Left cardiac atrium (tissue), 4 donors: Measurements from ENCODE around the gene HSF2BP. TPM values are rescaled to one million over a fixed set of nuclear protein-coding genes. Genes with fewer than 3 reads are reported as not detected.
"Not testable (repeated sequence)": the region's sequence is repeated elsewhere in the genome, so short reads cannot be mapped to it uniquely, and the experiment has no call there.

Source experiments
- ATAC-seq, 2 donors: fragments of 200-7000 bp; cut with Tn5 transposase; one replicate each; pipeline ENCODE4 v1.9.1; 2020; ENCODE audit warnings: mild to moderate bottlenecking in 2 of 2, moderate library complexity in 2 of 2
- DNase-seq: peaks from one replicate; pipeline ENCODE4 v3.0.0-alpha.2; 2020
- intact Hi-C, 2 donors: fragments of 100-400 bp; cut with DNase I; formaldehyde crosslinking; loops; one replicate each; pipeline versions ENCODE4 v1.14.1 to v1.15.1; 2022 to 2023
- microRNA-seq, 2 donors: library from miRNA; unstranded; fragments of <30 nt; microRNA quantifications; one replicate each; pipeline ENCODE4 v1.2.0, GENCODE V29; 2020
- total RNA-seq, 2 donors: library from RNA; stranded (reverse); fragmentation: NEBNext Ultra II Directional; extraction: Animal tissue kit (Norgen Biotek cat#: 25700); gene quantifications; one replicate each; pipeline ENCODE4 v1.2.1, GENCODE V29; 2021
- donor health status: DM: no; HTN: yes; CAD: no.
- donor health status: DM: no; HTN: yes; CAD: no; lungs with severe emphysema.
- donor health status: DM: yes; HTN: yes; CAD: no.
- donor health status: Dilated cardiomyopathy.

The HSF2BP gene
- total RNA-seq, 2 donors from 2014 or later: 0.68 TPM; not detected in 1

DNA sequence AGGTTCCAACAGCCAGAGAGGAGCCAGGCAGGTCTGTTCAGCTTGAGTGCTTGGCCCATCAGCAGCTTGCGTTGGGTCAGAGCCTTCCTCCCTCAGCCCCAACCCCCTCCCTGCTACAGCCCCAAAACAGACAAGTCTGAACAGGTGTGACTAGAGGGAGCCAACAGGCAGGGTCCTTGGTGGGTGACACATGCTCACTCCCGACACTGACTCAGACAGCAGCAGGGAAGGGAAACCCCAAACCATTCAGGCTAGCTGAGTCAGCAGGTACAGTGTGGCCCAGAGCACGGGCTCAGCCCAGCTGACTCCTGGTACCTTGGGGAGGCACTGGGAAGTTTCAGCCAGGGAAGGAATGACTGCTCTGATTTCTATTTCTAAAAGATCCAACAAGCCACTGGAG, 148.6 kb downstream of the HSF2BP start:
- DNase-seq, intact Hi-C loops: not testable (repeated sequence)
- peak; percentile 81 to 83 for ATAC-seq

DNA sequence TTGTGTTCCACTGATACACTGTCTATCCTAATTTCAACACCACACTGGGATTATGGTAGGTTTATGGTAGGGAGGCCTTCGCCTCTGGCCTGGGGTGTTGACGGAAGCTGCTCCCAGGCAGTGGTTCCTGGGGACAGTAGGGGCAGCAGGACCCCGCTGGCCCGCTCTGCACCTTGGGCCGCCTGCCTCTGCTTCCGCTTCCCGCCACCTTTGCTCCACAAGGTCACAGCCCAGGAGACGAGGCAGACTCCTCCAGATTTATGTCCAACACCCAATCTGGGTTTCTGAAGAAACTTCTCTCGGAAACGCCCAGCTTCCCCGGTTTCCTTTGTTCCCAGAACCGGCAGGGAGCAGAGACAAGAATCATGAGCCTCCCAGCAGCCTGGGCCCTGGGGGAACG, 155.4 kb downstream of the HSF2BP start:
- intact Hi-C loops, DNase-seq: not testable (repeated sequence)

DNA sequence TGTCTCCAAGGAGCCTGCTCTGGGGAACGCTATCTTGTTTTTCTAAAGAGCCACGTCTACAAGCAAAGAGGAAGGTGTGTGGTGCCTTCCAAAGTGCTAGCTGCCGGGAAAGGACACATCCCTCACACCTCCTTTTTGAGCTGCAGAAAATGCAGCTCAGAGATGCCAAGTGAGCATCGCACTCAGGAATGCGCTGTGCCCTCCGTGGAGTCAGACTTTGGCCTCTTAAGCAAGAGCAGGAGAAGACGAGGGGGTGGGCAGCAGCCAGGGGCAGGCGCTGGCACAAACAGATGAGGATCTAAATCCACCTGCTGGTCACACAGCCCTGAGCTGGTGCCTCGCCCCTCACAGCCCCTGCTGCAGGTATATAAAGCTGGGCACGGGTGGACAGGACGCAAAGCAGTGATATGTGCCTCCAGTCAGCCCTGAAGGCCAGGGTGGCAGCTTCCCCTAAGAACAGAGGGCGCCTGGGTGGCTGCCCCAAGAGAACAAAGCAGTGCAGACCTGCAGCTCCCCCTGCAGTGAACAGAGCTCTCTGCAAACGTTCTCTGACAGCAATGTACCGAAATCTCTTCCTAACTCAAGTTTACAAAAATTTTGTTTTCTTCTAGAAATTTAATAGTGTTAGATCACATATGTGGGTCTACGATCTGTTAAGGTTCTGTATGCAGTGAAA, 156.1 kb downstream of the HSF2BP start:
- DNase-seq, intact Hi-C loops: not testable (repeated sequence)
- peak in 1 of 2 donors; percentile 65 for ATAC-seq

More for the DNA sequence above, 155.4 kb downstream of the HSF2BP start:
- not testable (repeated sequence) for ATAC-seq

DNA sequence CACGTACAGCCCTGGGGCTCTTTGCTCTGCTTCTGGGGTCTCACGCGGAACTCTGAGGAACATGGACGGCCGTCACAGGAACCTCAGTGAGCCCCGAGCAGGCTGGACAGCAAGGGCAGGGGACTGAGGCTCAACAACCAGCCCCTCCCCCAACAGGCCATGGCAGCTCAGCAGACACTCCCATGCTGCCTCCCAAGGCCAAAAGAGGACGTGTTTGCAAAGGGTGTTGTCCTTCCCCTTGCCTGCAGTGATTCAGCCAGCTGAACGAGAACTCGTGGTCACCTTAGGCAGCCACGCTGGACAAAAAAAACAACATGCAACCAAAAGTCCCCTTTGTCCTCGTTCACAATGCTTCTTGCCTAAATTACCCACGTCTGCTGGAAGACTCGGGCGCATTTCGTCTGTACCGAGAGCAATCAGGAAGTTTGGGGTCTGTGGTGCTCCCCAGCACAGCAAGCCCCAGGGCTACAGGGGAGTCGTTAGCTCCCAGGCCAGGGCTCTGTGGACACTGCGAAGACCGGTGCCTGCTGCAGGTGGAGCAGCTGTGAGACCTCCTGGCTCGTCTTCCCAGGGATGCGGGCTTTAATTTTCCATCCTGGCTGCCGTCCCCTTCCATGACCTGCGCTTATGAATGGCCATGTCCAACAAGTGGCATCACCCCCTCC, 156.7 kb downstream of the HSF2BP start:
- peak; percentile 77 to 85 for ATAC-seq
- DNase-seq, intact Hi-C loops: not testable (repeated sequence)

DNA sequence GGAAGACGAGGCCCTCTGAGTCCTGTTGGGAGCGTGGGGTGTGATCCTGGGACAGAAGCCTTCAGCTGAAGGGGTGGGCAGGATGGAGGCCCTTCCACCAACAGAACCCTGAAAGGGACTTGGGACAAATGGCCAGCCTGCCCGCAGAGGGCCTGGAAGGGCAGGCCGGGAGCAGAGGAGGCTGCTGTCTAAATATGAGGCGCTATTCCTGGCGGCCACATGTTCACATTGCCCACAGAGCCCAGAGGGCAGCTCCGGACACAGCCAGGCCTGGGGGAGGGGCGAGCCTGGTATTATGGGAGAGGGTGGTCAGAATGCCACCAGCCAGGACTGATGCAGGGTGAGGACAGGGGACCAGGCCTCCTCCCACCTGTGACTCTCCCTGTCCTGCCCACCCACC, 160.4 kb downstream of the HSF2BP start:
- DNase-seq, ATAC-seq, intact Hi-C loops: not testable (repeated sequence)

DNA sequence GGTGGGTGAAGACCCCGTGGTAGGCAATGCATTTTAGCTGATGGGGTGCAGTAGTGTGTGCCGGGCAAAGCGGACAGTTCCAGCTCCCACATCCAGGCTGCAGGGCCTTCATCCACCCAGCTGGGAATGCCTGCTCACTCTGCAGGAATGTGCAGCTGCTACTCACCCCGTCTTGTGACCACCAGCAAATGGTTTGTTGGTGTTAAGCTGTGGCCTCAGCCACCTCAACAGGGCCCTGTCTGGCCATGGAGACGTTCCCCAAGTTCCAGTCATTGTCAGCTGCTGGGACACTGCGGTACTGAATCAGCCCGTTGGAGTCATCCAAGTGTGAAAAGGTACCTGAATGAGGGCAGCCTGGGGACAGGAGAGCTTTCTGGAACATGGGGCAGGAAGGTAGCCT, 161.2 kb downstream of the HSF2BP start:
- peak in 1 of 2 donors; percentile 46 for ATAC-seq
- intact Hi-C loops, DNase-seq: not testable (repeated sequence)

DNA sequence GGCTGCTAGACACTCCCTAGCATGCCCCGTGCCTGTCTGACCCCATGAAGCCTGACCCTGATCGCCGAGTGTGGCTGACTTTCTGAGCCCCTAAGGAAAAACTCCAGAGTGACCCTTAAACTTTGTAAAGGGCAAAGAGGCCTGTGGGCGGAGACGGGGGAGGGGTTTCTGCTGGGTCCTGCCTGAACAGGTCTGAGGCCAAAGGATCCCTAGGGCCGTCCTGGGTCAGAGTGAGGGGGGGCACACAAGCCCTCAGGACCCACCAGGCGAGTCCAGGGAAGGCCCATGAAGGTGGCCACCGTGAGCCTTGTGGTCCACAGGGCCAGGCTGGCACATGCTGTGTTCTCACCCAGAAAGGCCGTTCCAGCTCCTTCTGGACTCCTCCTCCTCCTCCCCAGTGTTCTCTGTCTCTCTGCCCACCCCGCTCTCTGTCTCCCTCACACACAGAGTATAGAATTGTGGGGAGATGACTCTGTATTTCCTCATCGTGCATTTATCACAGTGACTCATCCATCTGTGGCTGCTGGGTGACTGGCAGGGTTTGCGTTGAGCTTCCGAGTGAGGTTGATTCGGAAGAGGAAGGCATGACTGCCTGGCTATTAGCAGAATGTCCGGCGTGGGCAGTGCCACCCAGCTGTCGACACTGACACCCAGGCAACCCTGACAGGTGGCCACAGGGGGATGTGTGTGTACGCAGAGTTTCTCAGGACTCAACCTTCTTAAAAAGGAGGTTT, 164.8 kb downstream of the HSF2BP start:
- DNase-seq, intact Hi-C loops: not testable (repeated sequence)
- peak; percentile 61 to 89 for ATAC-seq

DNA sequence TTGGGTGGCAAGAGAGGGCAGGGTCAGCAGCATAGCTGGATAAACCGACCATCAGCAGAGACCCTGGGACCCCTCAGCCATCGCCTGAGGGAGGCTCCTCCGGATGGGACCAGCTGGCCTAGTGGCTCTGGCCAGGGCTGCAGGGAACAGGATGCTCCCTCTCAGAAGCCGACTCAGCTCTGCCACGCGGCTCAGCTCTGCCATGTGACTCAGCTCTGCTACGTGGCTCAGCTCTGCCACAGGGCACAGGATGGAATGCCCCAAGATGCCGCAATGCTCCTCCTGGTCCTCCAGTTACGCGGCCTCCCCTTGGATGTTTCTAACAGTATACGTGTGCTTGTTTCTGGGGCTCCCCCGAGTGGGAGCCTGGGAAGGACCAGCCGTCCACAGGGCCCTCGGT, 165.8 kb downstream of the HSF2BP start:
- ATAC-seq: peak in 1 of 2 donors; percentile 27
- intact Hi-C loops, DNase-seq: not testable (repeated sequence)

DNA sequence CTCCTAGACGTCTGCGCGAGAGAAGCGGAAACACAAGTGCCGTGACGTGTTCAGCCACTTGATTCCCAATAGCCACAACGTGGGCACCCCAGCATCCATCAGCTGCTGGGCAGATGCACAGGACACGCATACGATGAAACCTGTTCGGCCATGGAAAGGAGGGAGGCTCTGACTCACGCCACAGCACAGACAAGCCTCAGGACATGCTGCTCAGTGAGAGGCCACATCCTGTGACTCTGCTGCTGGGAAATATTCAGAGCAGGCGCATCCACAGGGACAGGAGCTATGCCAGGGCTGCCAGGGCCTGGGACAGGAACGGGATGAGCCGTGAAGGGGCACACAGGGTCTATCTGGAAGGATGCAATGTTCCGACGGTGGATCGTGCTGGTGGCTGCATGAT, 171.1 kb downstream of the HSF2BP start:
- DNase-seq, intact Hi-C loops, ATAC-seq: not testable (repeated sequence)

DNA sequence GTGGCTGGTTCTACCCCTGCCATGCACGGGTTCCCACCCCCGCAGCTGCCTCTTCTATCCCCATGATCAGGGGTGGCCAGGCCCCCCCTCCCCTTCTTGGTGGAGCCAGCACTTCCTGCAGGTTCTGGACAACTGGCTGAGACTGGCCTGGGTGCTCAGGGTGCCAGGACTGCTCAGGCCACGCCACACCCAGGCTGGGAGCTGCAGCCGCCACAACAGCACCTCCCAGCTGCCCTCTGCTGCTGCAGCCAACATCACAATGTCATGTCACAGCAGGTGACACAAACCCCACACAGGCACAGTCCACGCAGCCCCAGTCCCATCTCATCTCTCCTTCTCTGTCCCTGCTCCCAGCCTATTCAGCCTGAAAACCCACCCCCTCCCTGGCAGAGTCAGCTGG, 173.2 kb downstream of the HSF2BP start:
- intact Hi-C loops, DNase-seq, ATAC-seq: not testable (repeated sequence)

DNA sequence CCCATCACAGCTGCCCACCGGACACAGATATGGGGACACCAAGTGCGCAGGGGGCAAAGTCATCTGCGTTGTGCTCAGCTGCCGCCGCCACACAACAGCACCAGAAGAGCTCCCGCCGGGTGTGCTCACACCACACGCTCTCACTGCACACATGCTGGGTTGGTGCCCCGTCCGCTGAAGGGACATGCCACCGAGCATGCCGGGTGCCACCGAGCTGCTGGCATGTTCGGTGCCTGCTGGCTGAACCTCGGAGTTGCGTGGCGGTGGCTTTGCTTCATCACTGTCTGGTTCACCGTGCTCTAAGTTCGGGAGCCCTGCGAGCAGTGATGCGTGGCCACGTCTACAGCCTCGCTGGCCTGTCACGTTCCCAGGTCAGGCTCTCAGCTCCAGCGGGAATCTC, 174.3 kb downstream of the HSF2BP start:
- ATAC-seq, DNase-seq, intact Hi-C loops: not testable (repeated sequence)

DNA sequence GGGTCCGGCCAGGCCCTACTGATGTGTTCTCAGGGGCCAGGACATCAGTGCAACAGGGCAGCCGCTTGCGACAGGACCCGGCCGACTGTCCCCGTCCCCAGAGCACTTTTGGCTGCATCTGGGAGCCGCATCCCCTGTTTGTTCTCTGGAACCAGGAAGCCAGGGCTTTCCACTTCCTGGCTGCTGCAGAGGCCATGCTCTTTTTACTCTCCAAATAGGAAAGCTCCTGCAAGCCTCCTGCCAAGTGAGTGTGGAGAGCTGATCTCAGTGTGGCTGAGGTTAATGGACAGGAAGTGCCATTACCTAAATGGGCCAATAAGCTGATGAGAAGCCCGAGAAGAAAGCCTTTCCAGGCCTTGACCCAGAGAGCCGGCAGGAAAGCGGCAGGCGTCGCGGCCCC, 180.1 kb downstream of the HSF2BP start:
- peak; percentile 44 to 48 for ATAC-seq
- DNase-seq, intact Hi-C loops: not testable (repeated sequence)

Small RNAs within 50 kb of the gene (microRNA-seq; reads per million reads assigned to microRNA genes)
- 0 reads per million in 2 donors for gene MIR6070

Other genes with a start within 250 kb of the HSF2BP start
- gene SIK1, start 232.4 kb downstream of the HSF2BP start, total RNA-seq: 10 to 100 TPM; 15.3 to 49.7 TPM
- 10 to 100 TPM; 11.0 to 14.2 TPM for gene RRP1B, start 72 bp upstream of the HSF2BP start, total RNA-seq
- gene PDXK, start 59.6 kb upstream of the HSF2BP start, total RNA-seq: 100 to 1,000 TPM; 101 to 120 TPM
- gene CSTB, start 116.8 kb upstream of the HSF2BP start, total RNA-seq: 10 to 100 TPM; 33.0 to 40.2 TPM
- gene RRP1, start 130.1 kb upstream of the HSF2BP start, total RNA-seq: 10 to 100 TPM; 10.6 to 14.9 TPM
- 10 to 100 TPM; 65.1 to 69.4 TPM for gene AGPAT3, start 205.7 kb upstream of the HSF2BP start, total RNA-seq